Tibial artery (tissue), 4 donors: ENCODE measurements around the gene GSDMA.
A peak's percentile ranks its signal among the peaks of the same experiment; 100 is the strongest.
"Not testable (repeated sequence)": the region's sequence is repeated elsewhere in the genome, so short reads cannot be mapped to it uniquely, and the experiment has no call there.

Experiments
- DNase-seq, 2 donors: peaks; one replicate each; pipeline ENCODE4 v3.0.0-alpha.2; 2019
- H3K27ac ChIP-seq, 2 donors: fragments of 200-600 bp; sonication (generic) in 1 of 2; 1 replicate in 1 of 2; 2 replicates in 1 of 2; pipeline ENCODE4 v1.5.1; 2018 to 2019; ENCODE audit warnings: mild to moderate bottlenecking in 1 of 2
- H3K27me3 ChIP-seq, 2 donors: fragments of 200-600 bp; sonication (generic) in 1 of 2; one replicate each; pipeline versions ENCODE4 v1.5.1 to v1.6.0; 2016 to 2019
- H3K36me3 ChIP-seq, 3 donors: fragments of 200-600 bp; sonication (generic) in 2 of 3; one replicate each; pipeline ENCODE4 v1.5.1; 2016 to 2019; ENCODE audit warnings: mild to moderate bottlenecking in 2 of 3
- H3K4me1 ChIP-seq, 4 donors: fragments of 200-600 bp; sonication (generic) in 2 of 4; 1 replicate in 3 of 4; 2 replicates in 1 of 4; pipeline ENCODE4 v1.5.1; 2016 to 2019
- H3K4me3 ChIP-seq, 2 donors: fragments of 200-600 bp; sonication (generic) in 1 of 2; 1 replicate in 1 of 2; 2 replicates in 1 of 2; pipeline ENCODE4 v1.5.1; 2018 to 2019; ENCODE audit warnings: mild to moderate bottlenecking in 2 of 2
- H3K9me3 ChIP-seq, 3 donors: fragments of 200-600 bp; sonication (generic) in 1 of 3; one replicate each; pipeline ENCODE4 v1.5.1; 2016 to 2019
- CTCF ChIP-seq, 2 experiments: fragments of 200-600 bp in 1 of 2; fragments of 450-650 bp in 1 of 2; IDR thresholded peaks; one replicate each; pipeline ENCODE4 v1.5.1; 2017 to 2019; ENCODE audit warnings: antibody characterized with exemption in 2 of 2, mild to moderate bottlenecking in 1 of 2, moderate library complexity in 1 of 2
- intact Hi-C: fragments of 100-400 bp; cut with DNase I; formaldehyde crosslinking; loops from one replicate; pipeline ENCODE4 v1.15.0; 2023; ENCODE audit warnings: low total_unique reads

GSDMA gene

DNA sequence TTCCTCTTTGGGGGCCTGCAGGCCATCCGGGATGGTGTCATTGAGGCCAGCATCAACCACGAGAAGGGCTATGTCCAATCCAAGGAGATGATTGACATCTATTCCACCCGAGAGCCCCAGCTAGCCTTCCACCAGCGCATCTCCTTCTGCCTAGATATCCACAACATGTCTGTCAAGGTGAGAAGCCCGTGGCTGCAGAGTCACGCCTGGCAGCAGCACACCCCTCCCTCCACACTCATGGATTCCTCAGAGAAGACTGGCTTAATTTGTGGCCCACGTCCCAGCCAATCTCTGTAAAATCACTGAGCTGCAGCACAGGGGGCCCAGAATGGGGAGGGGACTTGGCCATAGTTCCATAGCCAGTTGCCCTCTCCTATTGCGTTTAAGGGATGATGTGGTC, 33.4 kb downstream of the GSDMA start:
- H3K4me1 ChIP-seq, result no peaks in the 10 kb centered on the region
- no peak overlapping the region for H3K4me3 ChIP-seq
- peaks cover 67 to 79% (median 68%) of the 10 kb centered on the region in 3 donors for H3K36me3 ChIP-seq
- H3K9me3 ChIP-seq, result no peaks in the 10 kb centered on the region
- intact Hi-C loops, result no loop called here
- no peak for DNase-seq
- no peak for TF ChIP-seq CTCF (IDR thresholded peaks at IDR 0.05)
- no peaks in the 10 kb centered on the region for H3K27me3 ChIP-seq
- no peak overlapping the region for H3K27ac ChIP-seq

- peaks cover 60 to 72% (median 62%) of the 10 kb centered on the region in 3 donors for H3K36me3 ChIP-seq
- H3K27me3 ChIP-seq, result no peaks in the 10 kb centered on the region
- H3K4me3 ChIP-seq, result no peak overlapping the region
- no peak for TF ChIP-seq CTCF (IDR thresholded peaks at IDR 0.05)
- no peaks in the 10 kb centered on the region for H3K9me3 ChIP-seq
- intact Hi-C loops, result no loop called here
- H3K27ac ChIP-seq, result no peak overlapping the region
- H3K4me1 ChIP-seq, result no peaks in the 10 kb centered on the region
- peak in 1 of 2 donors; percentile 54 for DNase-seq
Measured at GRCh38 chr17:39996800-39997199, 34.0 kb downstream of the GSDMA start.

DNA sequence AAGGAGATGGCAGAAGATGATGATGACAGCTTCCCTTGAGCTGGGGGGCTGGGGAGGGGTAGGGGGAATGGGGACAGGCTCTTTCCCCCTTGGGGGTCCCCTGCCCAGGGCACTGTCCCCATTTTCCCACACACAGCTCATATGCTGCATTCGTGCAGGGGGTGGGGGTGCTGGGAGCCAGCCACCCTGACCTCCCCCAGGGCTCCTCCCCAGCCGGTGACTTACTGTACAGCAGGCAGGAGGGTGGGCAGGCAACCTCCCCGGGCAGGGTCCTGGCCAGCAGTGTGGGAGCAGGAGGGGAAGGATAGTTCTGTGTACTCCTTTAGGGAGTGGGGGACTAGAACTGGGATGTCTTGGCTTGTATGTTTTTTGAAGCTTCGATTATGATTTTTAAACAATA, 34.7 kb downstream of the GSDMA start:
- H3K9me3 ChIP-seq, result no peaks in the 10 kb centered on the region
- H3K4me3 ChIP-seq, result no peak overlapping the region
- no peak overlapping the region for H3K27ac ChIP-seq
- TF ChIP-seq CTCF (IDR thresholded peaks at IDR 0.05), result no peak
- H3K4me1 ChIP-seq, result no peaks in the 10 kb centered on the region
- no peaks in the 10 kb centered on the region for H3K27me3 ChIP-seq
- intact Hi-C loops, result no loop called here
- no peak for DNase-seq
- H3K36me3 ChIP-seq, result peaks cover 54 to 65% (median 54%) of the 10 kb centered on the region in 3 donors

DNA sequence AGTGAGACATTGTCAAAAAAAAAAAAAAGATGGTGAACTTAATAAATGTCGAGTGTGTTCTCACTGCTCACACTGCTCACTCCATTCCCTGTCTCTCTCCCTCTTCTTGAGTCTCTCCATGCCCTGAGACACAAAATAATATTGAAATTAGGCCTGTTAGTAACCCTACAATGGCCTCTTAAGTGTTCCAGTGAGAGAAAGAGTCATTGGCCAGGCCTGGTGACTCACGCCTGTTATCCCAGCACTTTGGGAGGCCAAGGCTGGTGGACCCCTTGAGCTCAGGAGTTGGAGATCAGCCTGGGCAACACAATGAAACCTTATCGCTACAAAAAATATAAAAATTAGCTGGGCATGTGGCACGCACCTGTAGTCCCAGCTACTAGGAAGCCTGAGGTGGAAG, 36.3 kb downstream of the GSDMA start:
- no peak for TF ChIP-seq CTCF (IDR thresholded peaks at IDR 0.05)
- Histone ChIP-seq H3K9me3 (no peaks in the 10 kb centered on the region), H3K4me3 (no peak overlapping the region), H3K27ac (no peak overlapping the region), H3K4me1 (no peaks in the 10 kb centered on the region), H3K36me3 (peaks cover 38 to 50% (median 39%) of the 10 kb centered on the region in 3 donors), H3K27me3 (no peaks in the 10 kb centered on the region)
- intact Hi-C loops, result no loop called here
- no peak for DNase-seq

DNA sequence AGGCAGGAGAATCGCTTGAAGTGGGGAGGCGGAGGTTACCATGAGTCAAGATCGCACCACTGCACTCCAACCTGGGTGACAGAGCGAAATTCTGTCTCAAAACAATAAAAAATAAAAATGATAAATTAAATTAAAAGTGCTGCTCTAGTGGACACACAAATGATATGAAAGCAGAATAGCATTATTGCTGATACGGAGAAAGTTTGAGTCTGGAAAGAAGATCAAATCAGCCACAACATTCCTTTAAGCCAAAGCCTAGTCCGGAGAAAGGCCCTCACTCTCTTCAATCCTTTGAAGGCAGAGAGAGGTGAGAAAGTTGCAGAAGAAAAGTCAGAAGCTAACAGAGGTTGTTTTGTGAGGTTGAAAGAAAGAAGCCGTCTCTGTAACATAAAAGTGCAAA, 37.4 kb downstream of the GSDMA start:
- Histone ChIP-seq H3K36me3 (peaks cover 28 to 39% (median 28%) of the 10 kb centered on the region in 3 donors), H3K27me3 (no peaks in the 10 kb centered on the region), H3K4me3 (no peak overlapping the region), H3K9me3 (no peaks in the 10 kb centered on the region), H3K27ac (no peak overlapping the region), H3K4me1 (no peaks in the 10 kb centered on the region)
- intact Hi-C loops, result no loop called here
- no peak for DNase-seq
- no peak for TF ChIP-seq CTCF (IDR thresholded peaks at IDR 0.05)

- H3K27ac ChIP-seq, intact Hi-C loops, H3K27me3 ChIP-seq, DNase-seq, H3K4me3 ChIP-seq, H3K9me3 ChIP-seq, H3K4me1 ChIP-seq: not testable (repeated sequence)
- H3K36me3 ChIP-seq, result peaks cover 16 to 27% (median 16%) of the 10 kb centered on the region in 3 donors
Measured at GRCh38 chr17:40001335-40001734, 38.5 kb downstream of the GSDMA start.
